Suppressor macrophage treated with lipopolysaccharide for 4 hours (primary cell): ENCODE measurements around the gene COX15.
"Not testable (repeated sequence)": the region's sequence is repeated elsewhere in the genome, so short reads cannot be mapped to it uniquely, and the experiment has no call there.

ENCODE experiments used
- DNase-seq: peaks from one replicate; pipeline ENCODE4 v3.0.0-alpha.2; 2020

COX15 gene

GRCh38 chr10:99732033-99732842, at the start of gene COX15, which contains the start of gene CUTC:
Gene COX15, minus strand, starts transcription at chr10:99732127. Its CDS starts 78 bp downstream, at chr10:99732049.
Gene CUTC, plus strand, starts transcription at chr10:99732234. Its CDS starts 115 bp downstream, at chr10:99732349.
- peak; percentile 98 for DNase-seq

GRCh38 chr10:99779335-99779734, 47.4 kb upstream of the COX15 start:
- DNase-seq = peak; percentile 28

GRCh38 chr10:99777918-99778714, 46.2 kb upstream of the COX15 start:
- DNase-seq = no peak

GRCh38 chr10:99775850-99776249, 43.9 kb upstream of the COX15 start:
- peak; percentile 67 for DNase-seq

GRCh38 chr10:99770408-99771045, 38.6 kb upstream of the COX15 start:
- no peak for DNase-seq

GRCh38 chr10:99769706-99770105, 37.8 kb upstream of the COX15 start:
- DNase-seq = peak; percentile 16

- no peak for DNase-seq
Measured at GRCh38 chr10:99768556-99768955, 36.6 kb upstream of the COX15 start.

- no peak for DNase-seq
Measured at GRCh38 chr10:99767901-99768300, 36.0 kb upstream of the COX15 start.

- DNase-seq = no peak
Measured at GRCh38 chr10:99766302-99766681, 34.4 kb upstream of the COX15 start.

GRCh38 chr10:99765672-99766301, 33.9 kb upstream of the COX15 start:
- no peak for DNase-seq

- DNase-seq = no peak
Measured at GRCh38 chr10:99761365-99761764, 29.4 kb upstream of the COX15 start.

- DNase-seq = no peak
Measured at GRCh38 chr10:99760321-99760720, 28.4 kb upstream of the COX15 start.

- no peak for DNase-seq
Measured at GRCh38 chr10:99758211-99758891, 26.4 kb upstream of the COX15 start.

- DNase-seq = no peak
Measured at GRCh38 chr10:99756159-99756558, 24.2 kb upstream of the COX15 start.

- no peak for DNase-seq
Measured at GRCh38 chr10:99754670-99755069, 22.7 kb upstream of the COX15 start.

GRCh38 chr10:99750641-99751040, 18.7 kb upstream of the COX15 start:
- DNase-seq = peak; percentile 29

- DNase-seq = no peak
Measured at GRCh38 chr10:99748823-99749451, 17.0 kb upstream of the COX15 start.

GRCh38 chr10:99746166-99746565, 14.2 kb upstream of the COX15 start:
- not testable (repeated sequence) for DNase-seq

GRCh38 chr10:99743841-99744240, 11.9 kb upstream of the COX15 start:
- no peak for DNase-seq

- DNase-seq = no peak
Measured at GRCh38 chr10:99742701-99743100, 10.8 kb upstream of the COX15 start.

- DNase-seq = no peak
Measured at GRCh38 chr10:99742254-99742653, 10.3 kb upstream of the COX15 start.
